GM13977 (cell line): ENCODE data around the gene LMO1.

Experiments
- DNase-seq: peaks from one replicate; pipeline ENCODE4 v3.0.0; 2012; ENCODE audit warnings: low spot score
- CTCF ChIP-seq: IDR thresholded peaks from 2 replicates; pipeline ENCODE4 v1.5.1; 2012; ENCODE audit warnings: mild to moderate bottlenecking, control low read depth; ENCODE audit not compliant: insufficient read depth; ENCODE audit errors: extremely low read depth, missing control alignments
- in situ Hi-C: fragments of 300-500 bp; cut with MboI; formaldehyde crosslinking; loops from one replicate; pipeline ENCODE4 v1.12.0; 2022; ENCODE audit warnings: low sequenced_read_pairs, low pct_unique_long_range_greater_than_20kb, mixed read lengths, inconsistent platforms; ENCODE audit not compliant: unreplicated experiment

LMO1 gene

DNA sequence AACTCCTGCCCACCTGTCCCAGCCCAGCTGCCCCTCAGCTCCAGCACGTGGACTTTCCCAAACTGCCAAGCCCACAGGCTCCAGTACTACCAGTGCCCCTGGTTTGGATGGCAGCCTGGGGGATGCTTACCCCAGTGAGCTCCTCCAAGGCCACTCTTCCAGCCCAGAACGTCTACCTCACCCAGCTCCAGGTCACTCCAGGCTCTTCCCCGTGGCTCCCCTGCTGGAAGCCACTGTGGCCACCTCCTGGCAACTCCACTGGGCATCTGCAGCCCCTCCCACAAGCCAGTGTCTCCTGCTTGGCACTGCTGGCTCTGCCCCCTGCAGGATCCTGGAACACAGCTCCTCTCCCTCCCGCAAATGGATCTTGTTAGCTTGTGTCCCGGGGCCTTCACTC, 29.3 kb downstream of the LMO1 start:
- in situ Hi-C loops: no loop called here
- no peak for DNase-seq
- TF ChIP-seq CTCF: no peak

- no peak for DNase-seq
- TF ChIP-seq CTCF: no peak
- in situ Hi-C loops: no loop called here
These were observed 29.8 kb downstream of the LMO1 start for GRCh38 chr11:8233691-8234424.

GRCh38 chr11:8232849-8233606, 30.6 kb downstream of the LMO1 start:
- in situ Hi-C loops: no loop called here
- DNase-seq: no peak
- no peak for TF ChIP-seq CTCF

DNA sequence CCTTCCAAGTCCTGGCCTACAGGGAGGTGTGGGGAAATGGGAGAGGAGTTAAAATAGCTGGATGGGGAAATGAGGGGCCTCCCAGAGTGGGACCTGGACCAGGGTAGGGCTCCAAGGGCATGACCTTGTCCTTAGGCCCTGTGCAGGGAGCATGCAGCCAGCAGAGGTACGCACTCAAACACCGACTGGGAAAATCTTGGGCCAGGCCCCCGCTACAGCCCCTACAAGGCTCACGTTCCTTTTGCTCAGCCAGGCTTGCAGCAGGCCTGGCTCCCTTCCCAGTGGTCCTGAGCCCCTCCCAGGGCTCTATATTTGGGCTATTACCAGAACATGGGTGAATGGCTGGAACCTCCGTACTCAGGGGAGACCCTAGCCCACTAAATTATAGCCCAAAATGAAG, 31.3 kb downstream of the LMO1 start:
- TF ChIP-seq CTCF: no peak
- no peak for DNase-seq
- in situ Hi-C loops: no loop called here

GRCh38 chr11:8231979-8232378, 31.7 kb downstream of the LMO1 start:
- in situ Hi-C loops: no loop called here
- no peak for DNase-seq
- TF ChIP-seq CTCF: no peak

DNA sequence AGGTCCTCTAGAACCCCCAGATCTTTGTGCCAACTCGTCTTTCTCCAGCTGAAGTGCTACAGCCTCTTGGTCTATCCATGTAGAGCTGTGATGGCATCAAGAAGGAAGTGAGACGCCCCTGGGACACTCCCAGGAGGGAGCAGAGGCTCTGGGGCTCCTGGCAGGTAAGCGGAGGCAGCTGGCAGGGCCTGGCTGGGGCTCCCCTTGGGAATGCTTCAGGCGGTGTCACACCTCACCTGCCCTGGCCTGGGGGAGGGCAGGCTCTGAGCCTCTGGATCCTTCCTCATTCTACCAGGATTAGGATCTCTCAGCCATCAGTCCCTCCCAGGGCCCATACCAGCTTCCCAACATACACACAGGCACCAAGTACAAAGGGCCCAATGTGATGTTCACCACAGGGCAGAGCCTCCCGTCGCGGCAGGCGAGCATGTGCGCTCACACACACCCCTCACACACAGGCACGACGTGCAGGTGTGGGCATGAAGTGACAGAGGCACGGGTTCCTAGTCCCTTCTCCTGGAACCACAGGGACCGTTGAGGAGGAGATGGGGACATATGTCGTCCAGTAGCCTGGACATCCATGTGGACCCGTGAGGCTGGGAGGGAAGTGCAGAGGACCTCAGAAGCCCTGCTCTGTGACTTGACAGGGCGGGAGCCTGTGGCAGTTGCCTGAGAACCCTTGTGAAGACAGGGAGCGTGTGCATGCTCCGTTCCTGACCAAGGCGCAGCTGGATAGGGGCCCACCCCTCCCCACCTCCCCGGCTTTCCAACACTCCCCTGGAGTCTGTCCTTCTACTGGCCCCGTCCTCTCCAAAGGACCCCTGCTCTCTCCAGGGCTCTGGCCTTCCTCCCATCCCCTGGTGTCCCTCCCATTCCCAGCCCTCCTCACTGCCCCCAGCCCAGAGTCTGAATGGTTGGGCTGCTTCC, 32.5 kb downstream of the LMO1 start:
- no peak for TF ChIP-seq CTCF
- in situ Hi-C loops: no loop called here
- no peak for DNase-seq
